Fibroblast of villous mesenchyme (primary cell): ENCODE results near the gene CNTNAP2. TPM values are rescaled to one million over a fixed set of nuclear protein-coding genes. Genes with fewer than 3 reads are reported as not detected.

Source experiments
- DNase-seq: peaks from one replicate; pipeline ENCODE4 v3.0.0-alpha.2; 2010; ENCODE audit warnings: low read depth
- H3K4me3 ChIP-seq: 2 replicates; pipeline ENCODE4 v1.5.1; 2011; ENCODE audit warnings: low read depth, mild to moderate bottlenecking, low read length
- CTCF ChIP-seq: IDR thresholded peaks from 2 replicates; pipeline ENCODE4 v1.5.1; 2012; ENCODE audit warnings: low read depth, mild to moderate bottlenecking, low read length; ENCODE audit not compliant: insufficient read depth
- total RNA-seq: library from RNA; depleted of rRNA; stranded (reverse); fragments of >200 nt; gene quantifications from 2 replicates; pipeline ENCODE4 v1.2.3, GENCODE V29; 2012

The CNTNAP2 gene
- total RNA-seq, 1 donor = not detected

- DNase-seq = no peak
- no peak for TF ChIP-seq CTCF
- H3K4me3 ChIP-seq = no peak overlapping the region
Measured at GRCh38 chr7:146455091-146455655, 338.6 kb downstream of the CNTNAP2 start.

GRCh38 chr7:146479040-146479439 lies 362.4 kb downstream of the CNTNAP2 start:
- TF ChIP-seq CTCF = no peak
- DNase-seq = no peak
- H3K4me3 ChIP-seq = no peak overlapping the region

- DNase-seq = no peak
- H3K4me3 ChIP-seq = no peak overlapping the region
- TF ChIP-seq CTCF = no peak
Measured at GRCh38 chr7:146486519-146486918, 369.9 kb downstream of the CNTNAP2 start.

GRCh38 chr7:146492017-146492416 lies 375.4 kb downstream of the CNTNAP2 start:
- no peak overlapping the region for H3K4me3 ChIP-seq
- DNase-seq = no peak
- TF ChIP-seq CTCF = no peak

GRCh38 chr7:146494952-146495596 lies 378.5 kb downstream of the CNTNAP2 start:
- DNase-seq = no peak
- TF ChIP-seq CTCF = no peak

GRCh38 chr7:146496657-146497056 lies 380.1 kb downstream of the CNTNAP2 start:
- no peak for TF ChIP-seq CTCF
- no peak for DNase-seq
- H3K4me3 ChIP-seq = no peak overlapping the region

More at GRCh38 chr7:146494952-146495596, 378.5 kb downstream of the CNTNAP2 start:
- H3K4me3 ChIP-seq = no peak overlapping the region
